ENCODE results near the gene SEMA6D.

- TF ChIP-seq CTCF (IDR thresholded peaks at IDR 0.05): no peak
- no peak for TF ChIP-seq POLR2A (IDR thresholded peaks at IDR 0.05)
Measured at GRCh38 chr15:47718497-47719437, 1.5 kb downstream of the SEMA6D start.
